Measurements from ENCODE around the gene GMPPA.

GRCh38 chr2:219473511-219473910 is 25.2 kb upstream of the GMPPA start:
- TF ChIP-seq CTCF (optimal IDR thresholded peaks at IDR 0.05 in 1 of 3, IDR thresholded peaks at IDR 0.05 in 1 of 3, conservative IDR thresholded peaks at IDR 0.05 in 1 of 3; ENCODE audit: extremely low read depth in 1 of 3, insufficient read depth in 2 of 3, low read length in 3 of 3) (no peak), EZH2 (IDR thresholded peaks at IDR 0.05; ENCODE audit: low read length) (no peak)
